T-helper 1 cell treated with Interleukin-12 subunit alpha and Interleukin-12 subunit beta and Interleukin-4 antibody, amounts not matched to agents 30 μg/mL and 1 μg/mL, for 36 hours (primary cell): ENCODE measurements around the gene POLR1E.
"Not testable (repeated sequence)": the region's sequence is repeated elsewhere in the genome, so short reads cannot be mapped to it uniquely, and the experiment has no call there.

Source experiments
- H3K27ac Mint-ChIP-seq: one replicate; pipeline ENCODE4 v1.8.0; 2021; ENCODE audit warnings: mild to moderate bottlenecking, mixed read lengths
- H3K27me3 Mint-ChIP-seq: one replicate; pipeline ENCODE4 v1.8.0; 2021; ENCODE audit warnings: low read depth, mixed read lengths
- H3K36me3 Mint-ChIP-seq: one replicate; pipeline ENCODE4 v1.8.0; 2021; ENCODE audit warnings: low read depth, mixed read lengths
- H3K4me1 Mint-ChIP-seq: one replicate; pipeline ENCODE4 v1.8.0; 2021; ENCODE audit warnings: low read depth, mixed read lengths
- H3K4me3 Mint-ChIP-seq: one replicate; pipeline ENCODE4 v1.8.0; 2021; ENCODE audit warnings: mild to moderate bottlenecking, moderate library complexity, mixed read lengths
- H3K9me3 Mint-ChIP-seq: one replicate; pipeline ENCODE4 v1.8.0; 2021; ENCODE audit warnings: mixed read lengths

Gene POLR1E

GRCh38 chr9:37504605-37505004, 18.9 kb downstream of the POLR1E start:
- H3K27ac Mint-ChIP-seq, result no peak overlapping the region
- peaks cover 15% of the 10 kb centered on the region for H3K4me1 Mint-ChIP-seq
- no peak overlapping the region for H3K4me3 Mint-ChIP-seq
- H3K27me3 Mint-ChIP-seq, result no peaks in the 10 kb centered on the region
- H3K9me3 Mint-ChIP-seq, result no peaks in the 10 kb centered on the region
- H3K36me3 Mint-ChIP-seq, result peaks cover 33% of the 10 kb centered on the region

- H3K4me1 Mint-ChIP-seq, result peaks cover 15% of the 10 kb centered on the region
- peaks cover 19% of the 10 kb centered on the region for H3K36me3 Mint-ChIP-seq
- H3K9me3 Mint-ChIP-seq, result no peaks in the 10 kb centered on the region
- H3K27me3 Mint-ChIP-seq, result no peaks in the 10 kb centered on the region
- H3K27ac Mint-ChIP-seq, result no peak overlapping the region
- no peak overlapping the region for H3K4me3 Mint-ChIP-seq
Observed at GRCh38 chr9:37507566-37508134, 21.9 kb downstream of the POLR1E start.

- Mint-ChIP-seq H3K27me3 (no peaks in the 10 kb centered on the region), H3K4me3 (no peak overlapping the region), H3K36me3 (peaks cover 12% of the 10 kb centered on the region), H3K4me1 (peaks cover 10% of the 10 kb centered on the region), H3K27ac (no peak overlapping the region), H3K9me3 (no peaks in the 10 kb centered on the region)
Observed at GRCh38 chr9:37508135-37508833, 22.5 kb downstream of the POLR1E start.

- Mint-ChIP-seq H3K27ac (no peak overlapping the region), H3K36me3 (peaks cover 7% of the 10 kb centered on the region), H3K27me3 (no peaks in the 10 kb centered on the region), H3K4me3 (no peak overlapping the region), H3K4me1 (peaks cover 5% of the 10 kb centered on the region), H3K9me3 (no peaks in the 10 kb centered on the region)
Observed at GRCh38 chr9:37508834-37509206, 23.1 kb downstream of the POLR1E start.

GRCh38 chr9:37509536-37509935, 23.8 kb downstream of the POLR1E start:
- peaks cover 4% of the 10 kb centered on the region for H3K36me3 Mint-ChIP-seq
- H3K27me3 Mint-ChIP-seq, result no peaks in the 10 kb centered on the region
- peaks cover 2% of the 10 kb centered on the region for H3K4me1 Mint-ChIP-seq
- no peaks in the 10 kb centered on the region for H3K9me3 Mint-ChIP-seq
- no peak overlapping the region for H3K27ac Mint-ChIP-seq
- H3K4me3 Mint-ChIP-seq, result no peak overlapping the region

GRCh38 chr9:37510053-37510452, 24.3 kb downstream of the POLR1E start:
- not testable (repeated sequence) for H3K27ac Mint-ChIP-seq, H3K4me3 Mint-ChIP-seq, H3K27me3 Mint-ChIP-seq, H3K36me3 Mint-ChIP-seq, H3K4me1 Mint-ChIP-seq, H3K9me3 Mint-ChIP-seq

- Mint-ChIP-seq H3K9me3 (no peaks in the 10 kb centered on the region), H3K4me1 (peaks cover 6% of the 10 kb centered on the region), H3K4me3 (no peak overlapping the region), H3K27me3 (no peaks in the 10 kb centered on the region), H3K36me3 (peaks cover 4% of the 10 kb centered on the region), H3K27ac (no peak overlapping the region)
Observed at GRCh38 chr9:37511016-37512010, 25.6 kb downstream of the POLR1E start.

GRCh38 chr9:37512437-37512836, 26.7 kb downstream of the POLR1E start:
- H3K4me1 Mint-ChIP-seq, result peaks cover 6% of the 10 kb centered on the region
- H3K4me3 Mint-ChIP-seq, result no peak overlapping the region
- no peaks in the 10 kb centered on the region for H3K9me3 Mint-ChIP-seq
- no peak overlapping the region for H3K27ac Mint-ChIP-seq
- peaks cover 3% of the 10 kb centered on the region for H3K36me3 Mint-ChIP-seq
- H3K27me3 Mint-ChIP-seq, result no peaks in the 10 kb centered on the region

- not testable (repeated sequence) for H3K4me1 Mint-ChIP-seq, H3K27ac Mint-ChIP-seq, H3K9me3 Mint-ChIP-seq, H3K36me3 Mint-ChIP-seq, H3K27me3 Mint-ChIP-seq, H3K4me3 Mint-ChIP-seq
Observed at GRCh38 chr9:37514415-37514814, 28.7 kb downstream of the POLR1E start.

GRCh38 chr9:37514999-37515398, 29.3 kb downstream of the POLR1E start:
- Mint-ChIP-seq H3K27me3 (no peaks in the 10 kb centered on the region), H3K4me1 (peaks cover 6% of the 10 kb centered on the region), H3K9me3 (no peaks in the 10 kb centered on the region), H3K36me3 (no peaks in the 10 kb centered on the region), H3K4me3 (no peak overlapping the region), H3K27ac (peak overlapping the region; percentile 23)

- Mint-ChIP-seq H3K4me3 (no peak overlapping the region), H3K36me3 (no peaks in the 10 kb centered on the region), H3K4me1 (peaks cover 6% of the 10 kb centered on the region), H3K9me3 (no peaks in the 10 kb centered on the region), H3K27me3 (no peaks in the 10 kb centered on the region), H3K27ac (no peak overlapping the region)
Observed at GRCh38 chr9:37515620-37516258, 30.0 kb downstream of the POLR1E start.

- peaks cover 6% of the 10 kb centered on the region for H3K4me1 Mint-ChIP-seq
- no peaks in the 10 kb centered on the region for H3K27me3 Mint-ChIP-seq
- H3K4me3 Mint-ChIP-seq, result no peak overlapping the region
- no peak overlapping the region for H3K27ac Mint-ChIP-seq
- H3K36me3 Mint-ChIP-seq, result no peaks in the 10 kb centered on the region
- H3K9me3 Mint-ChIP-seq, result no peaks in the 10 kb centered on the region
Observed at GRCh38 chr9:37517923-37518322, 32.2 kb downstream of the POLR1E start.

- H3K36me3 Mint-ChIP-seq, result no peaks in the 10 kb centered on the region
- no peak overlapping the region for H3K27ac Mint-ChIP-seq
- no peaks in the 10 kb centered on the region for H3K27me3 Mint-ChIP-seq
- no peaks in the 10 kb centered on the region for H3K4me1 Mint-ChIP-seq
- H3K4me3 Mint-ChIP-seq, result no peak overlapping the region
- no peaks in the 10 kb centered on the region for H3K9me3 Mint-ChIP-seq
Observed at GRCh38 chr9:37520641-37521040, 34.9 kb downstream of the POLR1E start.

GRCh38 chr9:37521111-37521510, 35.4 kb downstream of the POLR1E start:
- no peak overlapping the region for H3K4me3 Mint-ChIP-seq
- H3K27me3 Mint-ChIP-seq, result no peaks in the 10 kb centered on the region
- no peak overlapping the region for H3K27ac Mint-ChIP-seq
- no peaks in the 10 kb centered on the region for H3K4me1 Mint-ChIP-seq
- no peaks in the 10 kb centered on the region for H3K9me3 Mint-ChIP-seq
- no peaks in the 10 kb centered on the region for H3K36me3 Mint-ChIP-seq
